Esophagus mucosa (tissue), 1 donor: ENCODE results near the gene WIPF1. TPM values are rescaled to one million over a fixed set of nuclear protein-coding genes. Genes with fewer than 3 reads are reported as not detected.
A peak's percentile ranks its signal among the peaks of the same experiment; 100 is the strongest.

Source experiments
- ATAC-seq: fragments of 200-7000 bp; cut with Tn5 transposase; one replicate; pipeline ENCODE4 v1.9.1; 2020
- total RNA-seq: library from RNA; stranded (reverse); gene quantifications from one replicate; pipeline ENCODE4 v1.2.4, GENCODE V29; 2023
- donor health status: DM: yes; HTN: yes; CAD: no.

WIPF1 gene
- total RNA-seq, 1 donor from 2014 or later = 3.1 TPM

DNA sequence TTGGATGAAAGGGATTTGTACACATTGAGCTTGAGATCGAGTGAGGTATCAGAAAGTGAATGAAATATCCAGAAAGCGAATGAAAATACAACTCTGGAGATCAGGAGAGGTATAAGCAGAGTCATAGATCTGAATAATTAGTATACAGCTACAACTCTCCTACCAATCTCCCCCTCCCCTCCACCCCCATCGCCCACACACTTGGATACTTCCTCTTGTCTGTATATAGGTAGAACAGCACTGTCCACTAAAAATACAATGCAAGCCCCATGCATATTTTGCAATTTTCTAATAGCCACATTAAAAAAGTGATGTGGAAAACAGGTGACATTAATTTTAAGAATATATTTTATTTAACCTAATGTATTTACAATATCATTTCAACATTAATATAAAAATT lies 23.7 kb upstream of the WIPF1 start:
- no peak for ATAC-seq

DNA sequence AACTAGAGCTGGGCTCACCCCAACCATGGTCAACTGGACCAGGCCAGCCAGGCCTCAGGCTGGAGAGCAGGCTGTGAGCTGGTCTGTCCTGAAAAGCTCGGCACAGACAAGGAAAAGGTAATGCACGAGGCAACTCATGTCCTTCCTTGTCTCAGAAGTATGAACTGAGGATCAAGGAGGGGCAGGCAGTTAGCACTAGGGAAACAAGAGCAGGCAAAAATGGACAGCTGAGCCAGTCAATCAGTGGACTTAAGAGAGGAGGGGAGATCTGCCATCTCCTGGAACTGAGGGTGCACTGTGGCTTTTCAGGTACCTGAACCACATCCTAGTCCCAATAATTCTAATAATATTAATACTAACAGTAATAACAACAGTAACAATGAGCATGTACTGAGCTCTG lies 20.6 kb upstream of the WIPF1 start:
- no peak for ATAC-seq

DNA sequence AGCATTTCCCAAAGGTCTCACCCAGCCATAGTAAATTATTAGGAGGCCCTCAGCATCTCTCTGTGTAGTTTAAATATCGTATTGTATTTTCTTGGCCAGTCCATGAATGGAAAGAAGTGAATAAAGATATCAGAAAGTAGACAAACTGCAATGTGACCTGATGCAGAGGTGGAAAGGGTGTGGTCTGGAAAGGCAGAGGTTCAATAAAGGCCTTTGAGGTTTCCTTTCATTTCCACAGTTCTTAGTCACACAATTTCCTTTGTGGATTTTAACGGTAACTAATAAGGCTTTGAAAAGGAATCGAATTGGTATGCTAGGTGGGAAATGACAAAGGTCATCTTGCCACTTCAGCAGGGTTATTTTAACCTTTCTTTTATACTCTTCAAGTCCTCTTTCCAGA lies 20.1 kb upstream of the WIPF1 start:
- no peak for ATAC-seq

DNA sequence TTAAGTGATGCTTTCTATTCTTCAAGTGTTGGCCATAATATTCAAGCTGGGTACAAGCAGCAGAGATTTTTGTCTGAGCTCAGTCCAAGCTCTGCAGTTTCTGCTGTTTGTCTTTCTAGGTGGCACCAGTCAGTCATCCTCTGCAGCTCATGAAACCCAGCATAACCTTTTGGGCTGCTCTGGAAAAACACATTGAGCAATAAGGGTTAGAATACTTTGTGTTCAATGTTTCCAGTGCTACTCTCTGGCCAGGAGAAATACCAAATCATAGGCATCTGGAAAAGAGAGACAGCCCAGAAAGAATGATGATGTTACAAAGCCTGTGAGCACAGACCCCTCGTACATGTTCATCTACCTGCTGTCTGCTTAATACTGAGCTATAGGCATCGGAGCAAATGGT lies 19.5 kb upstream of the WIPF1 start:
- ATAC-seq = no peak

DNA sequence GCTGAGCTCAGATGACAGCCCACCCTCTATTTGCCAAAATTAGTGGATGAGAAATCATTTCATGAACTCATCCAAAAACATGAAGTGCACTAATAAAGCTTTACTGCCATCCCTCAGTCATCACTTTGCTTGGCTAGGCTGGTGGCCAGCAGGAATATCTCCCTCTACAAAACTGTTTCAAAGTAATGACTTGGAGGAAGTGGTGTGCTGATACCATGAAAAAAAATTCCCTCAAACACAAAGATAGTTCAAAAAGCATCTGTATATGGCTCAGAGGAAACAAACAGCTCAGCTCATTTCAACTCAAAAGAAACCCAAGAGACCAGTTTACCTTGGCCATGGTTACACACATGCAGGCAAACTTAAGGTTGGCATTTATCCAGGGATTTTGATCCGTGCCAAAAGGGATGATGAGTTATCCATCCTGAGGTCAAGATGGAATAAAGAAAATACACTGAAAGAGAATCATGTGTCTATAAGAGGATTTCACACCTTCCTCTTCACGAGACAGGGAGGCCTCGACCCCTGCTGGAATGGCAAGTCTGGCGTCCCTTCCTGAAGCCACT lies 18.4 kb upstream of the WIPF1 start:
- no peak for ATAC-seq

DNA sequence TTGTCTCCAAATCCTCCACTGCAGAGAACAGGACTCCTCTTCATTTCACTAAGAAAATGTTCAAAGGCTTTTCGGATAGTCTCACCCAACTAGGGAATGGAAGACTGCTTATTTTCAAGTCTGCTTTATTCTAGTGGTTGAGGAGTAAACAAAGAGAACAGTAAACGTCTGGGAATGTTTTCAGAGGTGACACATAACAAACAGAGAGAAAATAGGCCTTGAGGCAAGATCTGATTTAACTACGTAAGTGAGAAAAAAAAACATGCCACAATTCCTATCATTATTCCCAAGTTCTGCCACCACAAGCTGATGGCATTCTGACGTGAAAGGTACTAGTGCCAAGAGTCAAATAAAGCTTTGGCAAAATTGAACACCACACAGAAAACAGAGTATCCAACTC lies 16.7 kb upstream of the WIPF1 start:
- ATAC-seq = no peak

DNA sequence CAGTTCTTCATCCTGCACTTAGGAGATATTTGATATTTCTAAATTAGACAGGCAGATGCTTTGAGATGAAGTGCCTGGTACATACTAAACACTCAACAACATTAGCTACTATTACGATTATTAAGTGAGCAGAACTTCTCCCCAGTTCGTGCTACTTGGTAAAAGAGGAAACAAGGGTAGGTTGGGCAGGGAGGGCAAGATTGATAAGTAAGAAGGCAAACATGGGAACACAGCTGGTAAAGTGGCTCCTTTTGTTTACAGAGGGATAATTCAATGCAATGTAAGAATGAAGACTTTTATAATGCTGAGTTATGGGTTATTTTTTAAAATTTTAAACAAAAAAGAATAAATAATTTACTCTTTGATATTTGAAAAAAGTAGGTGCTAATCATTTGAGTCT lies 15.9 kb upstream of the WIPF1 start:
- no peak for ATAC-seq

DNA sequence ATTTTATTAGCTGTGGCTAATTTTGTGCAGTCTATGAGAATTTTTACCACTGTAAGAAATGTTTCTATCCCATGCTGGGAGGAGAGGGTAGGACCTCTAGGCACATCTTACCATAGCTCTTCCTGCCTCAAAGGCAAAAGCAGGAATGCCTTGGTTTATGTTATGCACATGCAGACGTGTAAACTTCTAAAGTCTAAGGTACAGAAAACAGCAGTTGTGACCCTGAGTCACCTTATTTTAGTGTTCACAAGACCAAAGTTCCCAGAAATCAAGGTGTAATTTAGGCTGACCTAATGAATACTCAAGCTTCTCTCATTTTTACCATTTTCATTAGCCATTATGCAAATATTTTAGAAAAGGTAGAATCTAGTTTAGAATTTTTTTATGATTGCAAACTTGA lies 15.4 kb upstream of the WIPF1 start:
- ATAC-seq = no peak

DNA sequence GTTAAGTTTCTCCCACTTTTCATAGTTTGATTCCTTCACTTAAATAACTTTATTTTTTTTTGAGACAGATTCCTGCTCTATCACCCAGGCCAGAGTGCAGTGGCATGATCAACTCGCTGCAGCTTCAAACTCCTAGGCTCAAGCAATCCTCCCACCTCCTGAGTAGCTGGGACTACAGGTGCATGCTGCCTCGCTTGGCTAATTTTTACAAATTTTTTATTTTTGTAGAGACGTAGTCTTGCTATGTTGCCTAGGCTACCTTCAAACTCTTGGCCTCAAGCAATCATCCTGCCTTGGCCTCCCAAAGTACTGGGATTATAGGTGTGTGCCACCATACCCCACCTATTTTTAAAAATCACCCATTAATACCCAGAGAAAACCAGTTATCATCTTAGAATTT lies 14.2 kb upstream of the WIPF1 start:
- ATAC-seq = no peak

DNA sequence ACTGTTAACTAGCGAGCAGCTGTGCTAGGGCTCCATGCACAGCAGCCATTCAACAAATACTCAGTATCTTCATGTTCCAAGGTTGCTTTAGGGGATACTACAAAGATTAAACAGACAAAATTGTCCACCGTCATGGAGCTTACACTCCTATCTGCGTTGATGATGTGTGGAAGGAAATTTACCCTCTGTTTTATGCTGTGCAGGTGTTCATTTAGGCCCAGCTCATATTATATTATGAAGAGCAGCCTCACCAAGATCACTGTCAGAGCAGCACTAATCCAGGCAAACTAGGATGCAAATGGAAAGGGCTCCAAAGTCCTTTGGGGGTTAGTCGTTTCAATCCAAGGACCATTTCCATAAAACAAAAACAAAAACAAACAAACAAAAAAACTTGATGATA lies 13.4 kb upstream of the WIPF1 start:
- ATAC-seq = no peak

DNA sequence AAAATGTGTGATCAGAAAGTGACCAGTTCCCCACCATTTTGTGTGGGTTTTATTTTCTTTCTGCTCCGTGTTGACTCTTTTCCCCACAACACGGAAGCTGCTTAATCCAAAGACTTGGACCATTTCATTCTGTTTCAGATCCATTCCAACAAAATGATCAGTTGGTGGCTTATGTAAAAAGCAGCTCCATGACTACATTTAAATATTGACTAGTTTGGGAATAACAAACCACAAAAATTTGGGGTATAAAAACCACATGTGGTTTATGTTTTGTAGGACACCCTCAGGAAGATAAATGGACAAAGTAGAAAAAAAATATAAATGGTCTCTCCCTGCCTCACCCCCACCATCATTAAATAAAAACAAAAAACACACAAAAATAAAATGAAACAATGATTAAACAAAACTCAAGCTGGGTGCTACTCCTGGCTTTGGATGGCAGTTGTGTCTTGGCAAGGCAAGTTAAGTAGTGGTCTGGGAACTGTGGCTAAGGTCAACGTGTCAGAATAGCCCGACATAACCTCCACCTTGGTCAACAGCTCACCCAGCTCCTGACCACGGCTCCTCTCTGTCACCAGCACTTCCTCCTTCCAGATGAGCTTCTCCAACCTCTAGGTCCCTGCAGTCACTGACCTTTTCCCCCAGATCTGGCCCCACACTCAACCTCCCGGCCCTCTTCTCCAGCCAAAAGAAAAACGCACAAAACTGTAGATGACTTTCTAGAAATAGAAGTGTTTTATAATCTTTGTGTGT lies 12.8 kb upstream of the WIPF1 start:
- no peak for ATAC-seq

DNA sequence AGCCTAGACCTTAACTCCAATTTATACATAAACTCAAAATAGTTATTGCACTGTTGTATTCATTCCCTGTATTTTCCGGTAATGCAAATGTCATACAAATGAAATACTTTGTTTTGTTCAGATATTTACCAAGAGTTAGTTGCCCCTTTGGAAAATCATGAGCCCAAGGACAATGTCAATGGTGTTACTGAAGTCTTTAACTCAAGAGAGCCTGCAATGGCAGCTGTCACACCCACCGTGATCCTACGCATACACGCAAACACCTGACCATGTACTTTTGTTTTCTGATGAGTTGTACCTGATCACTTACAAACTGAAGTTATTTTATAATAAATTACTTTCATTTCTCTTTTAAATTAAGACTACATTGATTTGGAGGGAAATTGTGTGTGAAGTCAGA lies 11.7 kb upstream of the WIPF1 start:
- no peak for ATAC-seq

DNA sequence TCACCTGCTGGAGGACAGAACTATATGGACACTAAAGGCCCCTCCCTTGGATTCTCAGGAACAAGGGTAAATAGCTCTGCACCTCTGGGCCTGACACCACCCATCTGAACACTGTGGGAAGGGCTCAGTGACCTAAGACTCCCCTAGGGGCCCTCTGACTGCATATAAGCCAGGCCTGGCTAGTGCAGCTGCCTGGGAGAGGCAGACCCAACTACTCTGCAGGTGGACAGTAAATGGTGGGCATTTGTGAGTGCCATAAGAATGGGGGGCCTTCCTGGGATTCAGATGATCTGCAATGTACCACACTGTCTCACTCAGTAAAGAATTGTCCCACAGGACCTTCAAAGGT lies 11.2 kb upstream of the WIPF1 start:
- ATAC-seq = no peak

DNA sequence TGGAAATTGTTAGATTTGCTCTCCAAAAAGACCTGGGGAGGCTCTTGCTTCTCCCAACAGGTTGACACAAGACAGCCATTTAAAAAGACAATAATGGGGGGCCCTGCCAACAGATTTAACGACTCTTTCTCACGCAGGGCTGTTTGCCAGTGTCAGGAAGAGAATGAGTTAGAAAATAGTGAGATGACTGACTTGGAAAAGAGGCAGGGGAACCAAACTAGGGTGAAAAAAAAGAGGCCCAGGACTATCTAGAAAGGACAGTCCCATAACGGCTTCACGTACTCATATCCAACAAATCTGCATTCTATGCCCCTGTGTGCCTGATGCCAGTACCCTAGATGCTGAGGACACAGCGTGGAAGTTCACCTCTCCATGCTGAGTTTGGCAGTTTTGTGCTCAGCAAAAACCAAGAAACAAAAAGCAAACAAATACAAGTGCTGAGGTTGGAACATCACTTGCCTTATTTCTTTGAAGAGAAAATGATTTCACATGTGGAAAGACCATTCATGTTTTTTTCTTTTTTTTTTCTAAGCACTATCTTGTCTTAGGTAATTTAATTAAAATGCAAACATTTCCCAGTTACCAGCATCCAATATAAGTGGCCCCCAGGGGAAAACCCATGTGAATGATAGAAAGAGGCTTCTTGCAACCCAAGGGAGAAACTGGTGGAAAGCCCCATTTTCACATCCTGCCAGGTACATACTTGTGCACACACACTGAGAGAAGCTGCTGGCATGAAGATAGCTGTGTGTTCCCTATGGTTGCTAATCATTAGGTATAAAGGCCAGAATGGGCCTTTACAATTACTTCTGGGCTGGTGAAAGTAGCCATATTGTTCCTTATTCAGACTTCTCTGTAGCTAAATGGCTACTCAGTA lies 10.6 kb upstream of the WIPF1 start:
- ATAC-seq = no peak

DNA sequence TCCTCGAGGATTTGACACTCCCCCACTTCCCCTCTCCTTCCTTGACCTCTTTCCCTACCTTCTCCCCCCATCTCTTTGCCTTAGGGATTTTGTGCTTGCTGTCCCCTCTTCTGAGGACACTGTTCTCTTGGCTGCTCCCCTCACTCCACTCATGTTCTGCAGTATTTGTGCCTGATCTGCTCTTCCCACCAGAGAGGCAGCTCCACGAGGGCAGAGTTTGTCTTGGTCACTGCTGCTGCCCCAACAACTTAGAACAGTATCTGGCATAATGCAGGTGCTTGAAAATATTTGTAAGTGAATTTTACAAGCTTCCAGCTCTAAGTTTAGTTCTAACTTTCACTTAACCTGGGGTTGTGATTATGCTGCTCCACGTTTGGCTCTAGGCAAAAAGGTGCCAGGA lies 10.0 kb upstream of the WIPF1 start:
- no peak for ATAC-seq

DNA sequence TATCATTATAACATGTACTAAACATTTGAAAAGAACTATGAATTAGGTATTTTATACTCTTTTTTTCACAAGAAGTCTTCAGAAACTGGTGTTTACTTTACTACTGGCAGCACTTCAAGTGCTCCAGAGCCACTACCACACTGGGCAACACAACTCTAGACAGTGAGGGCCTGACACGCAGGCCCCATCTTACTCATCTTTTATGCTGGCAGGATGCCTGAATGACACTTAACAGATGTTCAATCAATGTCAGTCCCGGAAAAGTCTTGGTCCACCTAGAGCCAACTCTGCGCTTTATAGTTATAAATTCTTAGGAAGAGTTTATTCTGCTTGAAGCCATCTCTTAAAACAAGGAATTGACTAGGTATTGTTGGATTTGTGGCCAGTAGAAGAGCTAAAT lies 8.7 kb upstream of the WIPF1 start:
- ATAC-seq = peak; percentile 48

DNA sequence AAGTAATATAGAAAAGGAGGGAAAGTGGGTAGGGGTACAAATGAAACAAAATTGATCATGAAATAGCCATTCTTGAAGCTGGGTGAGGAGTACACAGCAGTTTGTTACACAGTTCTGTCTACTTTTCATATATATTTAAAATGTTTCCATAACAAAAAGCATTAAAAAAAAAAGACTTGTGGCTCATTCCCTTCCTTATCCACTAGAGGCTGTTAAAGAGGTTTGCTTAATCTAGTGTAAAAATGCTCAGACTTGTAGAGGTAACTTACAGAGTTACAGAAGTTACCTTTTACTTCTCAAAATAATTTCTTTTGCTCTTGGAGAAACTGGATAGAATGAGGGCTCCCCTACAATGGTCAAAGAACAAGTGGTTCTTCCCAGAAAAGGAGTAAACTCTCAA lies 8.1 kb upstream of the WIPF1 start:
- ATAC-seq = no peak

DNA sequence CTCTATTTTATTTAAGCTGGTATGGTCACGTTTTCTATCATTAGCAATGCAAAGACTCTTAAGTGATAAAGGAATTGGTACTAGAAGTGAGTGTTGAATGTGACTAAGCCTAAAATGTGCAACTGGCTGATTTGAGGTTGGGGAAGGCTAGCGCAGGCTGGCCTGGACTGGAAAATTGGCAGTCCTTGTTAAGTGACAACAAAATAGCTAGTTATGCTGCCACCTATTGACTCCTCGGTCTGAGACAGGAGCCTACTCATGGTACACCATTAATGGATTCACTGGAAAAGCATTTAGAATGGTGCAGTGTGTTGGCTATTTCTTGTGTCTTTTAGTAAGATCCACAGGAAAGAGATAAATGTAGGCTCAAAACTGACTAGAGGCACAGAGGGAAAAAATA lies 5.7 kb upstream of the WIPF1 start:
- ATAC-seq = peak; percentile 70

DNA sequence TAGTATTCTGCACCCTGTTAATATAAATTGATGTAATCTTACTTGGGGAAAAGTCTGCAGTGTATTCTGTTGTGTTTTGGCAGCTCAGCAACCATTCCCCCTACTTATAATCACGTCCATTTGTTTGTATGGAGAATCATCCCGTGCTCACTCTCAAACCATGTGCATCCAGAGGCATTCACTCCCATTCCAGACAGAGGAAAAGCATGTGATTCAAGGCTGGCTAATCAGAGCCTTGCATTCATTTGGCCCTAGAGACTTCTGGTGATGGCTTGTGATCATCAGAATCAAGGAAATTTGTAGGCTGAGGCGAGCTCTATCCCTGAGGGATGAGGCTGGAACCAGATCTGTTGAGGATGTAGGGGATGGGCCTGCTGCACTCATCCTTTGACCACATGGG lies 5.1 kb upstream of the WIPF1 start:
- ATAC-seq = no peak

DNA sequence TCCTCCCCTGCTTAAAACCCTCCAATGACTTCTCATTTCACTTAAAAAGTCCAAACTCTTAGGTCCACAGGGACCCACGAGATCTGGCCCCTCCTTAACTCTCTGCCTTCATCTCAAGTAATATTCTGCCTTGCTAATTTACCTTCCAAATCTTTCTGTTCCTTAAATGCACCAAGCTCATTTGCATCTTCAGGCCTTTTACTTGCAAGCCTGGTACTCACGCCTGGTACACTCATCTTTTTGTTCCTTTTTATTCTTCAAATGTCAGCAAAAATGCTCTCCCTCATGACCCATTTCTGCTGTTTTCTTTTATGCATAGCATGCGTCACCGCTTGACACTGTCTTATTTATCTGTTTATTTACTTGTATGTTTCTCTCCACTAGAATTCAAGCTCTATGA lies 2.7 kb upstream of the WIPF1 start:
- peak; percentile 15 for ATAC-seq

DNA sequence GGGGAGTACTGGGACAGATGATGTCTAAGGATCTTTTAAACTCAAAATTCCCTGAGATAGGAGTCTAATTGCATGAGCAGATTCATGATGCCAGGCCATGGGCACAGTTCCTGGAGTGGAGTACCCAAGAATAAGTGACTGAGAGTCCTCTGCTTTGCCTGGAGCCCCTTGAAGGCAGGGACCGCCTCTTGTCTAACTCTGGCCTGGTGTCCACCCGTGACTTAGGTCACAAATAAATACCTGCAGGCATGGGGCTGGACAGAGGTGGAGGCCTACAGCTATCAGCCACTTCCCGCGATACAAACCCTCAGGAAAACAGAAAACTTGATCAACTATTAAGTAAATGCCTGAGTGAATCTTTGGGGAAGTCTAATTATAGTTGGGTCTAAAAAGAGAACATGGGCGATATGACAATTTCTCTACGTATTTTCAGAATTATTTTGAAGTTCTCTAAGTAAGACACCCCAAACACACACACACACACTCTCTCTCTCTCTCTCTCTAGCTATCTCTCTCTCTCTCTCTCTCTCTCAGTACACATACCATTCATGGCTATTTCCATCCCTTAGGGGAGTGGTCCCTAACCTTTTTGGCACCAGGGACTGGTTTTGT lies 1.8 kb upstream of the WIPF1 start:
- ATAC-seq = no peak

DNA sequence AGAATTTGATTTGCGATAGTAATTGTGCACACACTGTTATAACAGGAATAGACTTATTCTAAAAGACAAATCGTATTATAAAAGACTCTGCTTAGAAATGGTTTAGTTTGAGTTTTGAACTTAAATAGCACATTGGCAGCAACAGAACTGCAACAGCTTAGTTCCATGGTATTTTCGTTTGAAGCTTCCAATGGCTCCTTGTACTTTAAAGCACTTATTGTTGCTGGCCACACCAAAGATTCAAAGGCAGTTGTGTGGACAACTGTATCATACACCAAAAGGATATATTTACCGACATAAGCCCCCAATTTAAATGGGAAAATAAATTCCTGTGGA lies 627 bp downstream of the WIPF1 start:
- ATAC-seq = no peak

DNA sequence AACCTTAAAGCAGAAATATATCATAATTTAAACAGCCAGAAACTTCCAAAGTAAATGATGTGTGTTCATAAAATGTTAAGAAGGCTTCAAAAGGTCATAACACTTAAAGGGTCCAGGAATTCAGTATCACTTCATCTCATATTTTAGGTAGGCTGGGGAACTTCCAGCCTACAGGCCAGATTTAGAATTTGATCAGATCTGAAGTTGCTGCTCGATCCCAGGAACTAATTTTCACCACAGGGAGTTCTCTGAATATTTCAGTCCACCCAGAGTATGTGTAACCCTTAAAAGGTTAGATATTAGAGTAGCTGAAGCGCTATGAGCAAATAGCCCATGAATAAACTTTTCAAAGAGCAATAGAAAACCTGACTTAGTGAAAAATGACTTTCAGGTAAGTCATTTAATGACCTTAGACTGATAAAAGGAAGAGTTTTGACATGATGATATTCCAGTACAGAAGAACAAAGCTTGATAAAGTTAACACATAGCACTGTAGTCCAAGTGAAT lies 1.7 kb downstream of the WIPF1 start:
- ATAC-seq = no peak
